Right renal pelvis (tissue), 4 donors: Measurements from ENCODE around the gene EPHB4. TPM values are rescaled to one million over a fixed set of nuclear protein-coding genes. Genes with fewer than 3 reads are reported as not detected.

ENCODE experiments used
- polyA plus RNA-seq, 4 donors: library from polyadenylated mRNA; unstranded; fragments of 120-200 nt; gene quantifications; one replicate each; pipeline ENCODE4 v1.2.1, GENCODE V29; 2013; ENCODE audit not compliant: insufficient read length in 4 of 4

The EPHB4 gene
- polyA plus RNA-seq, 4 donors = 86.1 to 96.3 (median 89.4) TPM

Other genes with a start within 250 kb of the EPHB4 start
- 10 to 100 TPM; 34.4 to 49.1 (median 37.2) TPM for gene LRCH4, start 241.4 kb downstream of the EPHB4 start, polyA plus RNA-seq
- 1 to 10 TPM; 1.0 to 2.2 (median 1.5) TPM for gene FBXO24, start 241.2 kb downstream of the EPHB4 start, polyA plus RNA-seq
- 100 to 1,000 TPM; 108 to 163 (median 121) TPM for gene PCOLCE, start 225.2 kb downstream of the EPHB4 start, polyA plus RNA-seq
- gene MOSPD3, start 215.0 kb downstream of the EPHB4 start, polyA plus RNA-seq = 10 to 100 TPM; 26.5 to 35.2 (median 28.1) TPM
- 1 to 10 TPM in 1 of 4 donors, under 1 TPM in 3; 0.82 to 1.4 (median 0.87) TPM for gene TFR2, start 186.0 kb downstream of the EPHB4 start, polyA plus RNA-seq
- gene ACTL6B, start 171.1 kb downstream of the EPHB4 start, polyA plus RNA-seq = under 1 TPM in 1 of 4 donors, not detected in 3; 0.16 TPM
- gene GNB2, start 153.8 kb downstream of the EPHB4 start, polyA plus RNA-seq = 100 to 1,000 TPM; 204 to 237 (median 215) TPM
- gene GIGYF1, start 133.3 kb downstream of the EPHB4 start, polyA plus RNA-seq = 10 to 100 TPM; 37.4 to 49.7 (median 39.9) TPM
- gene POP7, start 121.4 kb downstream of the EPHB4 start, polyA plus RNA-seq = 10 to 100 TPM; 22.6 to 34.5 (median 25.0) TPM
- under 1 TPM in 2 of 4 donors, not detected in 2; 0.08 to 0.16 TPM for gene EPO, start 107.1 kb downstream of the EPHB4 start, polyA plus RNA-seq
- under 1 TPM in 1 of 4 donors, not detected in 3; 0.04 TPM for gene ZAN, start 93.9 kb downstream of the EPHB4 start, polyA plus RNA-seq
- 10 to 100 TPM; 19.5 to 28.5 (median 24.9) TPM for gene SLC12A9, start 25.2 kb upstream of the EPHB4 start, polyA plus RNA-seq
- gene TRIP6, start 39.9 kb upstream of the EPHB4 start, polyA plus RNA-seq = 10 to 100 TPM; 66.1 to 91.5 (median 70.6) TPM
- gene SRRT, start 47.6 kb upstream of the EPHB4 start, polyA plus RNA-seq = 100 to 1,000 TPM; 152 to 174 (median 162) TPM
- gene UFSP1, start 62.2 kb upstream of the EPHB4 start, polyA plus RNA-seq = 1 to 10 TPM; 1.5 to 3.4 (median 1.9) TPM
- 1 to 10 TPM; 3.8 to 7.1 (median 4.7) TPM for gene ACHE, start 68.4 kb upstream of the EPHB4 start, polyA plus RNA-seq
- gene MUC3A, start 122.0 kb upstream of the EPHB4 start, polyA plus RNA-seq = under 1 TPM; 0.24 to 0.69 (median 0.53) TPM
- gene MUC12, start 142.0 kb upstream of the EPHB4 start, polyA plus RNA-seq = under 1 TPM in 2 of 4 donors, not detected in 2; 0.10 to 0.24 TPM
- under 1 TPM in 1 of 4 donors, not detected in 3; 0.13 TPM for gene MUC17, start 192.6 kb upstream of the EPHB4 start, polyA plus RNA-seq